Keratinocyte (primary cell): Measurements from ENCODE around the gene TOM1. TPM values are rescaled to one million over a fixed set of nuclear protein-coding genes. Genes with fewer than 3 reads are reported as not detected.

Source experiments
- DNase-seq: peaks from one replicate; pipeline ENCODE4 v3.0.0-alpha.2; 2011; ENCODE audit warnings: low read depth, missing footprints, low spot score
- FAIRE-seq: peaks from 2 replicates; lab custom pipeline; 2011; peaks lifted over from hg19 to GRCh38; lab: Jason Lieb, UNC
- H2AFZ ChIP-seq: 2 replicates; pipeline ENCODE4 v1.6.0; 2012; ENCODE audit warnings: low read length, control low read depth, inconsistent platforms; ENCODE audit not compliant: control insufficient read depth
- H3K27ac ChIP-seq: 2 replicates; pipeline ENCODE4 v1.5.1; 2011; ENCODE audit warnings: low read length; ENCODE audit not compliant: control insufficient read depth, insufficient read depth
- H3K27me3 ChIP-seq: 3 replicates; pipeline ENCODE4 v1.6.0; 2011; ENCODE audit warnings: low read length; ENCODE audit not compliant: control insufficient read depth, insufficient read depth; ENCODE audit errors: extremely low read depth
- H3K36me3 ChIP-seq, 2 experiments: 2 replicates in 1 of 2; 3 replicates in 1 of 2; pipeline ENCODE4 v1.5.1; 2011; ENCODE audit warnings: low read length in 2 of 2, mild to moderate bottlenecking in 1 of 2; ENCODE audit not compliant: control insufficient read depth in 2 of 2, insufficient read depth in 2 of 2; ENCODE audit errors: extremely low read depth in 1 of 2
- H3K4me1 ChIP-seq: 3 replicates; pipeline ENCODE4 v1.5.1; 2011; ENCODE audit warnings: low read length; ENCODE audit not compliant: control insufficient read depth, insufficient read depth; ENCODE audit errors: extremely low read depth
- H3K4me2 ChIP-seq: 3 replicates; pipeline ENCODE4 v1.6.0; 2011; ENCODE audit warnings: low read depth, low read length; ENCODE audit not compliant: control insufficient read depth, insufficient read depth; ENCODE audit errors: extremely low read depth
- H3K4me3 ChIP-seq, 3 experiments: fragments of 200-600 bp in 1 of 3; sonication (generic) in 1 of 3; 2 replicates in 2 of 3; 3 replicates in 1 of 3; pipeline ENCODE4 v1.5.1; 2011 to 2016; ENCODE audit warnings: low read length in 3 of 3, mild to moderate bottlenecking in 3 of 3, control low read depth in 2 of 3, inconsistent platforms in 1 of 3, low read depth in 1 of 3, mixed read lengths in 1 of 3, mixed run types in 1 of 3, moderate library complexity in 1 of 3; ENCODE audit not compliant: control insufficient read depth in 2 of 3, insufficient read depth in 2 of 3; ENCODE audit errors: extremely low read depth in 1 of 3
- H3K79me2 ChIP-seq: 2 replicates; pipeline ENCODE4 v1.6.0; 2012; ENCODE audit warnings: low read length; ENCODE audit not compliant: control insufficient read depth, insufficient read depth
- H3K9ac ChIP-seq: 3 replicates; pipeline ENCODE4 v1.6.0; 2011; ENCODE audit warnings: low read length; ENCODE audit not compliant: control insufficient read depth, insufficient read depth; ENCODE audit errors: extremely low read depth
- H3K9me1 ChIP-seq: 3 replicates; pipeline ENCODE4 v1.6.0; 2011; ENCODE audit warnings: low read length; ENCODE audit not compliant: control insufficient read depth, insufficient read depth; ENCODE audit errors: extremely low read depth
- H3K9me3 ChIP-seq: 2 replicates; pipeline ENCODE4 v1.5.1; 2012; ENCODE audit warnings: low read depth, low read length; ENCODE audit not compliant: control insufficient read depth
- H4K20me1 ChIP-seq: 3 replicates; pipeline ENCODE4 v1.6.0; 2011; ENCODE audit warnings: low read length; ENCODE audit not compliant: control insufficient read depth, insufficient read depth; ENCODE audit errors: extremely low read depth
- CTCF ChIP-seq, 3 experiments: IDR thresholded peaks in 1 of 3; conservative IDR thresholded peaks in 1 of 3; optimal IDR thresholded peaks in 1 of 3; 2 replicates in 2 of 3; 3 replicates in 1 of 3; pipeline versions ENCODE3 to v1.5.1; 2011; ENCODE audit warnings: low read length in 3 of 3, mild to moderate bottlenecking in 3 of 3, moderate library complexity in 2 of 3, control low read depth in 1 of 3, inconsistent platforms in 1 of 3; ENCODE audit not compliant: insufficient read depth in 2 of 3; ENCODE audit errors: extremely low read depth in 1 of 3
- EZH2 ChIP-seq: IDR thresholded peaks from one replicate; pipeline ENCODE4 v1.6.1; 2012; ENCODE audit warnings: inconsistent platforms, mild to moderate bottlenecking, low read length, moderate library complexity
- dilution Hi-C: fragments of 300-500 bp; cut with MboI; formaldehyde crosslinking; loops from one replicate; pipeline ENCODE4 v1.7.0; 2020; ENCODE audit warnings: low sequenced_read_pairs; ENCODE audit not compliant: extremely low pct_ligation_motif_present
- polyA plus RNA-seq, 5 experiments: library from polyadenylated mRNA; depleted of rRNA in 3 of 5; stranded (reverse) in 3 of 5; stranded (forward) in 1 of 5; unstranded in 1 of 5; fragments of >200 nt; gene quantifications; 1 replicate in 1 of 5; 2 replicates in 3 of 5; 3 replicates in 1 of 5; pipeline versions ENCODE4 v1.2.1 to v1.2.3, GENCODE V29; 2011 to 2012; ENCODE audit warnings: missing spikeins in 2 of 5, low read depth in 1 of 5, low replicate concordance in 1 of 5

Gene TOM1
- polyA plus RNA-seq, 1 donor (not counting 4 experiments of a cell fraction or from before 2014, with no cell fraction given): 17.4 TPM

- no peaks in the 10 kb centered on the region for H3K27me3 ChIP-seq
- TF ChIP-seq CTCF (optimal IDR thresholded peaks at IDR 0.05 in 1 of 3, IDR thresholded peaks at IDR 0.05 in 1 of 3, conservative IDR thresholded peaks at IDR 0.05 in 1 of 3; ENCODE audit: extremely low read depth in 1 of 3, insufficient read depth in 2 of 3, low read length in 3 of 3) (no peak), EZH2 (no peak)
- DNase-seq (no peak), FAIRE-seq (no peak)
- H3K9me3 ChIP-seq: no peaks in the 10 kb centered on the region
- H2AFZ ChIP-seq: no peak overlapping the region
- no peak overlapping the region for H3K9ac ChIP-seq
- H4K20me1 ChIP-seq: no peaks in the 10 kb centered on the region
- H3K27ac ChIP-seq: no peak overlapping the region
- H3K4me2 ChIP-seq: no peak overlapping the region
- H3K9me1 ChIP-seq: no peaks in the 10 kb centered on the region
- peaks cover 0 to 5% of the 10 kb centered on the region in 2 experiments for H3K36me3 ChIP-seq
- H3K4me3 ChIP-seq: no peak overlapping the region
- H3K79me2 ChIP-seq: no peaks in the 10 kb centered on the region
- peaks cover 11% of the 10 kb centered on the region for H3K4me1 ChIP-seq
- dilution Hi-C loops: no loop called here
Measured at GRCh38 chr22:35346596-35347220, 47.0 kb downstream of the TOM1 start.

GRCh38 chr22:35347462-35347861 is 47.8 kb downstream of the TOM1 start:
- FAIRE-seq: no peak
- TF ChIP-seq EZH2 (no peak), CTCF (optimal IDR thresholded peaks at IDR 0.05 in 1 of 3, IDR thresholded peaks at IDR 0.05 in 1 of 3, conservative IDR thresholded peaks at IDR 0.05 in 1 of 3; ENCODE audit: extremely low read depth in 1 of 3, insufficient read depth in 2 of 3, low read length in 3 of 3) (no peak)
- H3K36me3 ChIP-seq: peaks cover 0 to 5% of the 10 kb centered on the region in 2 experiments

More at GRCh38 chr22:35347462-35347861, 47.8 kb downstream of the TOM1 start:
- Histone ChIP-seq H3K27me3 (no peaks in the 10 kb centered on the region), H3K79me2 (no peaks in the 10 kb centered on the region), H3K27ac (no peak overlapping the region), H3K4me3 (no peak overlapping the region), H2AFZ (no peak overlapping the region), H3K4me2 (no peak overlapping the region), H3K4me1 (peaks cover 10% of the 10 kb centered on the region), H3K9me1 (no peaks in the 10 kb centered on the region), H3K9ac (no peak overlapping the region), H4K20me1 (no peaks in the 10 kb centered on the region), H3K9me3 (no peaks in the 10 kb centered on the region)
- DNase-seq: no peak
- dilution Hi-C loops: no loop called here
